NCI-H1105 treated with DMSO at 0.1 percent for 48 hours (cell line): ENCODE results near the gene C5.

ENCODE experiments used
- DNase-seq: peaks from one replicate; lab custom pipeline; 2025; lab: John Stamatoyannopoulos, UW

C5 gene

DNA sequence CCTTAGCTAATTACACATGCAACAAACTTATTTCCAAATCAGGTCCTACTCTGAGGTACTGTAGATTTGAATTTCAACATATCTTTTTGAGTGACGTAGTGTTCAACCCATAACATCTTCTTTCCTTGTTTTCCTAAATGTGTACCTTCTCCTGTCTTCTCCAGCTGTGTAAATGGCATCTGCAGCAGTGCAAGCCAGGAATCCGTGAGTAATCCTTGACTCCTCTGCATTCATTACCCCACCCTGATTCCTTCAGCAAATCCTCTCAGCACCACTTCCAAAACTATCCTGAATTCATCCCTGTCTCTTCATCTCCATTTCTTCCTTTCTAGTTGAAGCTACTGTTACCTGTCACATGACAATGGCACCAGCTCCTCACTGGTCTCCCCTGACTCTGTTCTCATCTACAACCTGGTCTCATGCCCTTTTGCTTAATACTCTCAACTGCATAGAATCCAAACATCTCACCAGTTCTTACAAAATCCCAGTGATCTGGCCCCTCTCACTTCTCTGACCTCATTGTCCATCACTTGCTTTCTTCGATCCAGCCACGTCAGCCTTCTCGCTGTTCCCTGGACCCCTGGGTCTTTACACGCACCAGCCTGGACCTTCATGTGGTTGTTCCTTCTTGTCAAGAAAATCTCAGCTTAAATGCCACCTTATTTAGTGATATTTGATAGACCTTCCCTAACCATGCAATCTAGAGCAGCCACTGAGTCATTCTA is 108.9 kb downstream of the C5 start:
- no peak for DNase-seq

DNA sequence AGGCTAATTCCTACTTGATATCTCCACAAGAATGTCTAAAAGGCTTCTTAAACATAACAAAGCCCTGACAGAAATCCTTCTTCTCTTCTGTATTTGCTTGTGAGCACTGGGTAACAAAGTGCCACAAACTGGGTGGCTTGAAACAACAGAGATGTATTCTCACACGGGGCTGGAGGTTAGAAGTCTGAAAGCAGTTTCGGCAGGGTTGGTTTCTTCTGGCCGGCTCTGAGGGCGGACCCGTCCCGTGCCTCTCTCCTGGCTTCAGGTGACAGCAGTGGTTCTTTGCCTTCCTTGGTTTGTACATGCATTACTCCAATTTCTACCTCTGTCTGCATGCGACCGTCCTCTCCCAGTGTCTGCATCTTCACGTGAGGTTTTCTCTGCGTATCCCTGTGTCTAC is 109.5 kb downstream of the C5 start:
- DNase-seq, result no peak

DNA sequence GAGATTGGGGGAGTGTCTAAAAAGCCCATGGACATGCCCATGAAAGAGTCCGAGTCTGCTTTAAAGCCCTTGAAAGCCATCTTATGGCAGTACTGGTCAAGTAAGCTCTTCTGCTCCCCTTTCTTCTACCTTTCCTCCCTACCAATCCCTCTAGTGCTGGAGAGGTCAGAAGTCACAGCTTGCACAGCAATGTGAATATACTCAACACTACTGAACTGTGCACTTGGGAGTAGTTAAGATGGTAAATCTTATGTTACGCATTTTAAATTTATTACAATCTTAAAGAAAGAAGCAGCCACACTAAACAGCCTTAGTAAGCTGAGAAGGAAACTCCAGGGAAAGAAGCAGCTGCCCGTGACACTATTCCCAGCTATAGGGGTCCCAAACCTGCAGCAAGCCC is 111.2 kb downstream of the C5 start:
- DNase-seq, result no peak

DNA sequence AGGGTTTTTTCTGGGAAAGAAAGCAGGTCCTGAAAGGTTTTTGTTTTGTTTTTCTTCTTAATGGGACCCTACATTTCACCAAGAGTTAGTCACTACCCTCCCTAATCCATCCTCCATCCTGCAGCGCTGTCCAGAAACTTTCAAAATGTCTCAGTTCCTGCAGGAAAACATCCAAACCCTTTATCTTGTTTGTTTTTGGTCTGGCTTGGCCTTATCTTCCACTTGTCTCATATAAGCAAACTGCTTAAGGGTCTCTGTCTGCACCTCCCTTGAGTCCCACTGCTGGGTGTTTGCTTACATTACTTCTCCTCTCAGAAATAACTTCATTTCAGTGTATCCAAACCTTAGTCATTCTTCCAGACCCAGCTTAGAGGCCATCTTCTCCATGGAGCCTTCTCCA is 112.5 kb downstream of the C5 start:
- DNase-seq, result no peak

DNA sequence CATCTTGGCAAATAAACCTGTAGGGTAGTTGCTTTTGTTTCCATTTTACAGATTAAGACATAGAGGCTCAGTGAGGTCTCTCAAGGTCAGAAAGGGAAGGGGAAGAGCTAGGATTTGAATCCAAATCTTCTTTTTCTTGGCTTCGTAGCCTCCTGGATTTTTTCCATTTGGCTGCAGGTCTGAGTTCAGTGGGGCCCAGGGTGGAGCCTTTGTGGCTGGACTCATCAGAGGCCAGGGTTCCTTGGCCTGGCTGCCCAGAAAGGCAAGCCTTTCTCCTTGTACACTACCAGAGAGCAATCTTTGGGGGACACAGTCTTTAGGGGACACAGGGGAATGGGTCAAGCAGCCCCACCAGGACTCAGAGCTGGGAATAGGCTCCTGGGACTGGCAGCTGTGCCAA is 112.9 kb downstream of the C5 start:
- DNase-seq, result no peak

DNA sequence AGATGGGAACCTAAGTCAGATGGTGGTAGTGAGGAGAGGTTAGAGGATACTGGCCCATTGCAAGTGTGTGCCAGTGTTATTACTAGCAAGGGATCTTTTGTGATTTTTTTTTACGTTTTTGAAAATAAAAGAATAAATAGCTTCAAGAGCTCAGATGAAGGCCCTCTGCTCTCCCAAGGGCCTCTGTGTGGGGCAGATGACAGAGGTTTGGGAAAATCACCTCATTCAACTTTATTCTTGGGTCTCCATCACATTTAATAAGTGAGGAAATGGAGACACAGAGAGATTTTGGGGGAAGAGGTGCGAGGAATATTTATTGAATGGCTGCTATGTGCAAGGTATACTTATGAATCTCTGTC is 113.3 kb downstream of the C5 start:
- no peak for DNase-seq

DNA sequence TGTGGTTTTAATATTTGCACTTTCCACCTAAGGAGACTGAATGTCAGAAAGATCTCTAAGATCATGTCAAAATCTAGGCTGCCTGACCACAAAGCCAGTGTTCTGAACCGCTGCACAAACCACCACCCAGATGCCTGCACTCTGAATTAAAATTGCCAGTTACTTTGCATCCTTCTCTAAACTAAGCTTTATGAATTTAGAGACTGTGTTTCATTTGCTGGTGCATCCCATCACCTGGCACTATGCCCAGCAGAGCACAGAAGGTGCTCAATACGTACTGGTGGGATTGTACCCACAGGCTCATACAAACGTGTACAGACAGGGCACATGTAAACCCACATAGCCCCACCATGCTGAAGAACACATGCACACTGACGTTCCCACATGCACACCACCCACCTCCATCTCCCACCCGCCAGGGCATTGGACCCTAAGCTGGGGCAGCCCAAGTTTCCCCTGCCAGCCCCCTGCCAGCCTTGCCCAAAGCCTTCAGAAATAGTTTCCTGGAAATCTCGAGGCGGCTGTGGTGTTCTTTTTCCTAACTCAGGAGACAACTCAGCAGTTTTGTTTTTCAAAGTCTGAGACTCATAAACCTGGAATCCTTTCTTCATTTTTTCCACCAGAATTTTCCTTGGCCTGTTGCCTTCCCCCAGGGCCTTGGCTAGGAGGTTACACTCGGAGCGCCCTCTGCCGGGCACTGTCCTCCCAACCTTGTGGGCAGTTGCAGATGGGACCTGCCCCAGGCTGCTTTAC is 113.9 kb downstream of the C5 start:
- DNase-seq, result peak; percentile 68

DNA sequence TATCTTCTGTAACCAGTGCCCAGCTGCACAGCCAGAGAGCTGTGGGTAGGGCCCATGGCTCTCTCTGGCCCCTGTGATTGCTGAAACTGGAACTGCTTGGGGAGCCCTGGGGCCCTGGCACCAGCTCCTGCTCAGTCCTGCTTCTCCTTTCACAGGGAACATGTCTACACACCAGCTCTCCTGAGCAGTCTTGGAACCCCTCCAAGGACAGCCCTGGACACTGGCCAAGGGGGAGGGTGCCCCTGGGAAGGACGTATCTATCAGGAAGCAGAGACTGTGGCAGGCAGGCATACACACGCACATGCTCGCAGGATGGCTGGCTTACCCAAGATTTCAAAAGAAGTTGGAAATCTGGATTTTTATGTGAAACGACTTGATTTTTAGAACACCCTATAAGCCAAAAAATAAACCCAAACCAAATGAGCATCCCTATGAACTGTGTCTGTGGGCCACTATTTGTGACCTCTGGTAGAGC is 114.7 kb downstream of the C5 start:
- peak; percentile 91 for DNase-seq

DNA sequence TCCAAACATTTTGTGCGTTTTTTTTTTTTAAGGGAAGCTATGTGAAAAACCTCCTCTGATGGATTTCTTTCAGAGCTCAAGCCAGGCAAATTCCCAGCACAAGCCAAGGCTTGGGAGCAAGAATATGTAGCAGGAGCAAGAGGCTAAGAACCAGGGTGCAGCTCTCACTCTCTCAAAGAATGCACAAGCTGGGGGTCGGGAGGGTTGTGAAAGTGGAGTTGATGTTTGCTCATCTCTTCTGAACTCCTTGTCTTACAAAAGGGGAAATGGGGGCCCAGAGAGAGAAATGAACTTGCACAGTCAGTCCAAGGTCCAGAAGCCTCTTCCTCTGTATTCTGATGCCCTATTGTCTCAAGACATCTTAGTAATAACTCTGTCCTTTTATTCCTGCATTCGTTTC is 115.8 kb downstream of the C5 start:
- no peak for DNase-seq

DNA sequence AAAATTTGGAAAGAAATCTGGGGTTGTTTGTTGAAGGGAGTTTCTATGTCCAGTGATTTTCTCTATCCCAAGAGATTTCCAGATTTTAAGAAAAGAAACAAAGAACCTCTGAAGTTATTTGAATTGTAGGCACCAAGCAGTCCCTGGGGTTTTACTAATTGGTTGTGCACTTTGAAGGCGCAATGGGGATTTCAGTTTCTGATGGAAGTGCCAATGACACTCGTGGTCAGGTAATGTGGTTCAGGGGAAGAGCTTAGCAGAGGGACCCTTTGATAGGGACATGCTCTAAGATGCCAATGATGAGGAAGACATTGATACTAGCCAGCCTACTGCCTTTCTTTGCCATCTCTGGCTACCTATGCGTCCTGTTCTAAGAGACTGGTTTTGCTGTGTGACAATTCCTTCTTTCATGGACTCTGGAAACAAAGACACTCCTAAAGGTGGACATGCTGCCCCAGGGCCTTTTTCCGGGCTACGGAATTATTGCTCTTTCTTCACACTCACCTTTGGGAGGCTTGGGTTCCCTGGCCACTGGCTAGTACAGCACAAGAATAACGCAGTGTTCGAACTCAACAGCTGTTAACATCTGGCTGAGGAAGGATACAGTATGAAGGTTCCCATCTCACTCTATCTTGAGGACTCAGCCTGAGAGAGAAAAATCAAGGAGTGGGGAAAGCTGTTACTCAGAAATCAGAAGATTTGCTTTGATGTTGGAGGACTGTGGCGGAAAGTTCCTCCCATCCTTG is 116.6 kb downstream of the C5 start:
- no peak for DNase-seq

DNA sequence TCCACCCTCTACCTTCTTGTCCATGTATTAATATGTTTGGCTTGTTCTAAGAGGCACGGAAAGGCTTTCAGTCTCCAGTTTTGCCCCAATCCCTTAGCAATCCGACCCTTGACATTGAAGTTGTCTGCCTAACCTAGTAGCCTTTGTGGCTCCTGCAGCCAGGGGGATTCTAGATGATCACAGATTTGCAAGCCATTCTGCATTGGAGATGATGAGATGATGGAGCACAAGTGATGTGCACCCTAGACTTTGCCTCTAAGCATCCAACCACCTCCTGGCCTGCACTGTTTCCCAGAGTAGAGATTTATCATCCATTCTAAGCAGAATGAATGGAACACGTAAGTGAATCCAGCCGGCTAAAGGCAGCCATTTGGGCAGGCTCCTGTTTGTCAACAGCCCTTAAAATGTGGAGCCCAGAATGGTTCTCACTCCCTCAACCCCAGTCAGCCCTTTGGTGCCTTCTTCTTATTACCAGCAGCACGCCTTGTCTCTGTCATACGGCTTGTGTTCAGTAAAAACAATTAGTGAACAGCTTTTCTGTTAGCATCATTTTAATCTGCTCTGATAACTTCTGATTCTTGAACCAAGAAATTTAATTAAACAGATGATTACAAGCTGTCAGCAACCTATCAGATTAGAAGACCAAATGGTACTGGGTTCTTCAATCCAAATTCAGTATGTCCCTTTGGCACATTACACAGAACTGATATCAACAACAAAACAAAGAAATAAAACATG is 117.8 kb downstream of the C5 start:
- DNase-seq, result no peak

DNA sequence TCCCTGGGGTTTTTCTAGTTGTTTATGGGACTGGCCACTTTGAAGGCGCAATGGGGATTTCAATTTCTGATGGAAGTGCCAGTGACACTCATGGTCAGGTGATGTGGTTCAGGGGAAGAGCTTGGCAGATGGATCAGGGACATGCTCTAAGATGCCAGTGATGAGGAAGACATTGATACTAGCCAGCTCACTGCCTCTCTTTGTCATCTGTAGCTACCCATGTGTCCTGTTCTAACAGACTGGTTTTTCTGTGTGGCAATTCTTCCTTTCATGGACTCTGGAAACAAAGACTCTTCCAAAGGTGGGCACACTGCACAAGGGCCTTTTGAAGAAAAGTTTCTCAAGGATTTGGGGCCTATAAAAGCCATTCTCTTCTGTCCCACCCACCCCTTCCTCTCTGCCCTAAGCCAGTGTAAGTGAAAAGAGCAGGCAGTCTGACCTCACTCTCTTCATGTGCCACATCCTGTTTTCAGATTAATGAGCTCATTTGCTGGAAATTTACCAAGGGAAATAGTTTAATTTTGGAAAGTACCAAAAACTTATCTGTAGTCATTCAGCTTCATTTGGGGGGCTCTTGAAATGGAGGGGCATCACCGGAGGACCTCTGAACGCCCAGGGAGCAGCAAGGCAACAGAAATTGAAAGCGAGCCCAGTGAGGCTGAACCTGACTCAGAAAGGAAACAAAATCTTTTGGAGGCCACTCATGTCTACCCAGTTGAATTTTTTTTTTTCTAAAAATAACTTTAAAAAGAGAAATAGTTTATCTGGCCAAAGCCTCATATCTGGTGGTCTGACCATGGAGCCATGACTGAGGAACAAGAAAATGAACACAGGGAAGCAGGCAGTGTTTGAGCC is 118.6 kb downstream of the C5 start:
- no peak for DNase-seq

DNA sequence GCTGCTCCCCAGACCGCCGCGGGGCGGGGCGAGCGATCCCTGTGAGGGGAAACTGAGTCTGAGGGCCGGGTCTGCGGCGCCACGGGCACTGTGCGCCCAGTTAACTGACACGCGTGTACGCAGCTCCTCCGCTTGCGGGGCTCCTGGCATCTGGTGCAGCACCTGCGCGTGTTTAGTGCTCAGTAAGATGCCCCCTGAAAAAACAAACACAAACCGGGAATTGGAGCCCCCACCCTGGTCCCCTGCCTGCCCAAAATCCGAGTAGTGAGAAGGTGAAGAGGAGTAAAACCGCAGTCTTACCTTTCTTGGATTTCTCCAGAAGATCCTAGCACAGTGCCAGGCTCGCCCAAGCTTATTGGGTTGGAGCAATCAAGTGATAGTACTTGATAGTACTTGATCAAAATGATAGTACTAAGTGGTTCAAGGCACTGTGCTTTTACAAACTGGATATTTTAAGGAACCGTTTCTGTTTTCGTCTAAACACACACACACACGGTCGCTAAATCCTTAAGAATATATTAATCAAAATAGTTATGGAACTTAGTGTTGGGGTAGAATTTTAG is 120.8 kb downstream of the C5 start:
- no peak for DNase-seq

DNA sequence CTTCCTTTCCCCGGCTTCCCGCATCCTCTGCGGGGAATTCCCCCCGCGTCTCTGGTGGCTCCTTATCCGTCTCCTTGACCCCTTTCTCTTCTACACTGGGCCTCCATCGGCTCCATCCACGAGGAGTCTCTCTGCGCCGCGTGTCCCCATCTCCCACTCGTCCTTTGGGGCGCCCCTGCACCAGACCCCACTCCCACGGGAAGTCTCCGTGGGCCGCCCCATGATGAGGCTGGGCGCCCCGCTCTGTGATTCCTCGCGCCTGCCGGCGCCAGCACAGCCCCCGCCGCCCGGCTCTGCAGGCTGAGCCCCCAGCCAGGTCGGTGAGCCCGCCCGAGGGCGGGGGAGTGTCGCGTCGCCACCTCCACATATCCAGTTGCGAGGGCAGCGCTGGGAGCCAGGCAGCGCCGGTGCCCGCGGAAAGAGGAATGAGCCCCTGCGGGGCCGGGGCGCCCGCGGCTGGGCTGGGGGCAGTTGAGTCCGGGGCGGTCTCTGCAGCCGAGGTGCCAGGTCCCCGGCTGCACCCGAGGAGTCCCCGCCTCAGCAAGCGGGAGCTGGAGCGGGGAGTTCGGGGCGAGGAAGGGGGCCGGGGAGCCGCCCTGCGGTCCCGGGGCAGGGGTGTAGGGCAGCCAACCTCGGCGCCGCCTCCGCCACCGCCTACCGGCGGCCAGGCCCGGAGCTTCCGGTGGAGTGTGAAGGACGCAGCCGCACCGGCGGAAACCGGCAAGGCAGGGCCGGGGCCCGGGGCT is 121.4 kb downstream of the C5 start:
- no peak for DNase-seq

DNA sequence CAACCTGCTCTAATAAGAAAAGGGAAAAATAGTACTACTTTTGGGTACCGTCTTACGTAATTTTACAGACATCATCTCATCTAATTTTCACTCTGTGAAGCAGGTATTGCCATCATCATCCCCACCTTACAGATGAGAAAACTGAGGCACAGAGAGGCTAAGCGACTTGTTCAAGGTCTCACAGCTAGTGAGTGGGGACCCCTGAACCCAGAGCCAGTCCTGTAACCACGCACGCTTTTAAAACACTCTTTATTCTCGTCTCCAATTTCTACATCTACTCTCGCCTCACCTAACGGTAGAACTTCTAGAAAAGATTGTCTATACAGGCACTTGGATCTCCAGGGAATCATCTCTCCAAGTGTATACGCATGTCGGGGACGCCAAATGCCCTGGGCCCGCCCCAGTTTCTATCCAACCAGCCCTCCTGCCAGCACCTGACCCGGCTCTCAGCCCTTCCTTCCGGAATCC is 122.0 kb downstream of the C5 start:
- DNase-seq, result no peak

DNA sequence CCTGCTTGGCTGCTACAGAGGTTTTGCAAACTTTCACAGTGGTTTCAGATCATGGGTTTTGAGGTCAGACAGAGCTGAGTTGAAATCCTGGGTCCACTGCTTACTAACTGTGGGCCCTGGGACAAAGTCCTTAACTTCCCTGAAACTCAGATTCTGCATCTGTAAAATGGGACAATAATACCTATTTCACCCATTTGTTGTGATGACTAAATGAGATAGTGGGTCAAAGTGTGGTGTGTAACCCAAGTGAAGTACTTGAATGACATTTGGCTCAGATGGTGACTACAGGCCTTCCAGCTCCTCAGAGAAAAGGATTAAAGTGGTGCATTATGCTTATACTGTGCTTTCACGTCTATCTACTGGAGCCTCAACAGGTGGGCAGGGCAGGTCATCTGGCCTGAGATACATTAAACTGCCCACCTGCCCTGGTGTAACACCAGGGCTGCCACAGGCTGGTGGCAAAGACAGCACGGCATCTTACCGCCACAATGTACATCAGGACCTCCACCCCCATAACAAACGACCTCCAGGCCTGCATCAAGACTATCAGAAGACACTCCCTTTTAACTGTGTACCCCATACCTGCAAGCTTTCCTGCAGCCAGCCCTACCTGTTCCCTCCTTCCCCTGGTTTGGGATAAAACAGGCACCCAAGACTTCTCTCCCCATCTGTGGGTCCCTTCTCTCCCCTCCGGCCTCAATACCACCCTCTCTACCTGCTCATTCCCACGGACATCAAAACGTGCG is 122.6 kb downstream of the C5 start:
- DNase-seq, result no peak

DNA sequence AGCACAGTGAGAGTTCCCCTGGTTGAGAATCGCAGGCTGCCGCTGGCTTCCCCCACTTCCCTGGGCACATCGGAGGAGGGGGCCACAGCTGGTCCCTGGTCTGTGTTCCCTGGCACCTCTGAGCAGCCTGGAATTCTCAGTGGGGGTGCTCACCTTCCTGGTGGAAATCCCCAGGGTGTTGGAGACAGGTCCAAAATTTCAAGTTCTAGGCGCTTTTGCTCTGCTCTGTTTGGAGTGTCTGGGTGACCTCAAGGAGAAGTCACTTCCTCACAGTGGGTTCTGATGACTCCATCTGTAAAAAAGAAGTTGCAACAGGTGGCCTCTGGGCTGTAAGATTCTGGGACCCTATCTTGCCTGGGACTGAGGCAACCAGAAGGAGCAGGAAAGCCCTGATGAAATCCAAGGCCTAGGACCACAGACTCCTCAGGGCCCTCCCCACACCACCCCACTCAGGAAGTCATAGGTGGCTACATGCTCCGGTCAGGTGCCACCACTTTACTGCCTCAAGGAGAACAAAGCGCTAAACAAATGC is 123.6 kb downstream of the C5 start, which contains the start of gene TRAF1:
Gene TRAF1 (minus strand): TSS at position 400 of the 532 bp plus-strand sequence. CDS start 721 bp downstream, outside the sequence.
- no peak for DNase-seq

DNA sequence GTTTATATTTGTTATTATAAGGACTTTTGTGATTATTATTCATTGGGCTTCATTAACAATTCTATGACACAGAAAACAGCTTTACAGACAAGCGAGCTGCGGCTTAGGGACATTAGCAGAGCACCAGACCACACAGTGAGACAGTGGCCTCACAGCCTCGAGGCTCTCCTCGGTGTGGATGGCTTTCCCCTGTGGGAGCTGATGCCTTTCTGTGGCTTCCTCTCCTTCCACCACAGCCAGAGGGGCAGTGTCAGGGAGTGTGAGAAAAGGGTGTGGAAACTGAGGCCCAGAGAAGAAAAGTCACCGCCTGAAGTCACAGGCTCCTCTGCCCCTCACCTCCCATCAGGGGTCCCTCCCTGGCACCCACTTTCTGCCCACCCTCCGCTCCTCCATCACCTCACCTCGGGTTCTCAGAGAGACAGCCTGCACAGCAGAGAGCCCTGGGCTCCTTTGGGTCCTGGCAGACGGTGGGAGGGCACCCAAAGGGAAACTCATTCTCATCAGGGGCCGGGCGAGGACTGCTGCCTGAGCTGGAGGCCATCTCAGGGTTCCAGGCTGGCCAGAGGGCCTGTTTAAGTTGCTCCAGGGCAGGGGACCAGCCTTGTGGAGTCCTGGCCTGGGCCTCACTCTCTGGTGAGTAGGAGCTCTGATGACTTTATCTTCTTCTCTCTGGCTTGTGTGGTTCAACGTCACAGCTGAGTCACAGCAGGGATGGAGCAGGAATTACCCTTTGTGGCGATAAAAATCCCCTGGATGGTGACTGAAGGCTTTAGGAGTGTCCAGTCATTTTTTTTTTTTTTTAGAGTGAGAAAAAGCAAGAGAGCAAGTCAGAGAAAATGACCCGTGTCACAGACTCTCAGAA is 124.3 kb downstream of the C5 start:
- no peak for DNase-seq
